ENCODE results near the gene PPP6C. TPM values are rescaled to one million over a fixed set of nuclear protein-coding genes. Genes with fewer than 3 reads are reported as not detected.

Gene PPP6C
- total RNA-seq, 2 experiments from 2014 or later = 56.4 to 57.6 TPM

DNA sequence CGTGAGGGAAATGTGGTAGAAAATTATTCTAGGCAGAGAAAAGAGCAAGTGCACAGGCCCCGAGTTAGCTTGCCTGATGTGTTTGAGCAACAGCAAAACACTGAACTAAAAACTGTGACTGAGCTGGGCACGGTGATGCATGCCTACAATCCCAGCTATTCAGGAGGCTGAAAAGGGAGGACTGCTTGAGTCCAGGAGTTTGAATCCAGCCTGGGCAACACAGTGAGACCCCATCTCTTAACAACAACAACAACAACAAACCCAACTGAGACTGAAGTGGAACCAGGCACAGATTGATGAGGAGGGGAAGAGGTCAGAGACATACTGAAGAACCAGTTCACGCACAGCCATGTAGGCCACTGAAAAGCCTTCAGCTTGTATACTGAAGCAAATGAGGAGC, 88.8 kb downstream of the PPP6C start:
- H3K27me3 Mint-ChIP-seq = no peaks in the 10 kb centered on the region
- peaks cover 2% of the 10 kb centered on the region for H3K9me3 Mint-ChIP-seq
- H3K36me3 Mint-ChIP-seq (ENCODE audit: low read depth) = no peaks in the 10 kb centered on the region
- H3K4me1 Mint-ChIP-seq = peaks cover 2% of the 10 kb centered on the region
- no peak overlapping the region for H3K27ac Mint-ChIP-seq
- POLR2A ChIA-PET = no interaction called here
- no peak for DNase-seq
- no peak overlapping the region for H3K4me3 Mint-ChIP-seq
- CTCF ChIA-PET = interaction anchor here (0.9 kb wide), 1 partner anchor 11 kb away, joined by 4 read pairs; no protein-coding TSS in a partner anchor

DNA sequence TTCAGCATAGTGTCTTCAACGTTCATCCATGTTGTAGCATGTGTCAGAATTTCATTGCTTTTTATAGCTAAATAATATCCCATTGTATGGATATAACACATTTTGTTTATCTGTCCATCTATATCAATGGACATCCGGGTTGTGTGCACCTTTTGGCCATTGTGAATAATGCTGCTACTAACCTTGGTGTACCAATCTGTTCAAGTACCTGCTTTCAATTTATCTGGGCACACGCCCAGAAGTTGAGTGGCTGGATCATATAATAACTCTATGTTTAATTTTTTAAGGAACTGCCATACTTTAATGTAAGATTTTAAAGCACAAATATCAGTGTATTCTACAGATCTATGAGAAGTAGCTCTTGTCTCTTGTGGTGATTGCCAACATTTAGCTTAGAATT, 89.8 kb downstream of the PPP6C start:
- ChIA-PET POLR2A (no interaction called here), CTCF (interaction anchor here (1.0 kb wide), 1 partner anchor 15 kb away, joined by 3 read pairs; no protein-coding TSS in a partner anchor)
- H3K4me3 Mint-ChIP-seq = no peak overlapping the region
- H3K4me1 Mint-ChIP-seq = peaks cover 2% of the 10 kb centered on the region
- H3K27ac Mint-ChIP-seq = no peak overlapping the region
- peaks cover 5% of the 10 kb centered on the region for H3K36me3 Mint-ChIP-seq (ENCODE audit: low read depth)
- H3K27me3 Mint-ChIP-seq = no peaks in the 10 kb centered on the region
- peaks cover 2% of the 10 kb centered on the region for H3K9me3 Mint-ChIP-seq
- DNase-seq = no peak

Other genes starting within 250 kb of the PPP6C start
- gene GOLGA1, start 248.7 kb downstream of the PPP6C start, total RNA-seq = 10 to 100 TPM; 18.0 to 19.7 TPM
- gene SCAI, start 46.3 kb downstream of the PPP6C start, total RNA-seq = 1 to 10 TPM; 7.9 to 8.5 TPM
- 10 to 100 TPM; 11.8 to 12.1 TPM for gene RABEPK, start 10.7 kb upstream of the PPP6C start, total RNA-seq
- 100 to 1,000 TPM; 155 to 156 TPM for gene HSPA5, start 51.5 kb upstream of the PPP6C start, total RNA-seq
- gene GAPVD1, start 72.0 kb upstream of the PPP6C start, total RNA-seq = 10 to 100 TPM; 47.7 to 49.6 TPM

Data from activated CD4-positive, alpha-beta memory T cell treated with anti-CD3 and anti-CD28 coated beads, Interleukin-2, amount 10 ng/mL, durations not matched to agents 7 days and 5 days (primary cell).